Stimulated activated CD8-positive, alpha-beta memory T cell treated with anti-CD3 and anti-CD28 coated beads, Interleukin-12 subunit alpha, Interleukin-12 subunit beta, amount 100 ng/mL, for 24 hours (primary cell): ENCODE results near the gene WDR1.

Experiments used
- DNase-seq: peaks from one replicate; pipeline ENCODE4 v3.0.0-alpha.2; 2020; ENCODE audit errors: extremely low read depth

The WDR1 gene

DNA sequence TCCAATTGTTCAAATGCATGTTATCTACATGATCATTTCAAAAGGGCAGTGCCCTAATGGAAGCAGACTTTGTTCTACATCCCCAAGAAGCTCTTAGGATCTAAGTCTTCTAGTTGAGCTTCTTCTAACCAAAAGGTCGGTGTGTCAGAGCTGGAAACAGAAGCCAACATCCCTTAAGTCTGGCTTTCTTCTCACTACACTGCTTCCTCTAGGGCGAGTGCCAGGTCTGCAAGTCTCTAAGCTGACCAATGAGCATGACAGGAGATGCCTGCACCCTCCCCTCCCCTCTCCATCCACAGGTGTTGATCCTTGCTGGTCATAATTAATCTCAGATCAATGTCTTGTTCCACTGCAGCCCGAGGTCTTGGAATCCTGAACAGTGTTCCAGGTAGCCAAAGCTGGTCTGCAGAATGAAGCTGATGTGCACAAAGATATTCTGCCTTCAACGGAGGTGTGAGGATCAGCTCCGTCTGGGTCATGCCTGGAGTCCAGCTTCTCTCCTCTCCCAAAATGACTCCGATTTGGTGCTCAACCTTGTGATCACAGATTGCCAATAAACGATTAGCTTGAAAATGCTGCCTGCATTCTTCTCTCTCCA is 44.1 kb downstream of the WDR1 start:
- no peak for DNase-seq

DNA sequence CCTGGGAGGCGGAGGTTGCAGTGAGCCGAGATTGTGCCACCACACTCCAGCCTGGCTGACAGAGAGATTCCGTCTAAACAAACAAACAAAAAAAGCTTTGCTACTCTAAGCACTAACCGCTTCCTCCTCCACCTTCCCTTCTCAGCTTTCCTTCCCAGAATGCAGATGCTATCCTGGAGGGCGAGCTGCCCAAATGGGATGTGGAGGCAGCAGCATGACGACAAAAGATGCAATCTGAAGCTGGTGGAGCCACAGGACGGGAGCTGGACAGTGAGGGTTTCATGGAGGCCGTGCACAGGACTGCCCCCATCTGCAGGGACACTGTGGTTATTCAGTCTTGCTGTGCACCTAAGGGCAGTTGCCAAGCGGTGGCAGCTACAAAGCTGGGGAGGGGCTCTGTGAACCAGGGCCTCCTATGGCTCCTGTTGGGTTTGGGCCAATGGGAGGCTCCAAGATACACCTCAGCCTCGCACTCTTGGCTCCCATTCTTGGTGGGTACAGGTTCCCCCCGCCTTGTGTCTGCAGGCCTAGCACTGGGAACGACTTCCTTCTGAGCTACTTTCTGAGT is 47.4 kb downstream of the WDR1 start:
- no peak for DNase-seq

- DNase-seq = no peak
Observed at GRCh38 chr4:10066670-10067651, 49.6 kb downstream of the WDR1 start.

GRCh38 chr4:10066206-10066605 is 50.4 kb downstream of the WDR1 start:
- no peak for DNase-seq

GRCh38 chr4:10063544-10064300 is 52.9 kb downstream of the WDR1 start:
- DNase-seq = no peak

- DNase-seq = no peak
Observed at GRCh38 chr4:10061650-10062415, 54.8 kb downstream of the WDR1 start.

DNA sequence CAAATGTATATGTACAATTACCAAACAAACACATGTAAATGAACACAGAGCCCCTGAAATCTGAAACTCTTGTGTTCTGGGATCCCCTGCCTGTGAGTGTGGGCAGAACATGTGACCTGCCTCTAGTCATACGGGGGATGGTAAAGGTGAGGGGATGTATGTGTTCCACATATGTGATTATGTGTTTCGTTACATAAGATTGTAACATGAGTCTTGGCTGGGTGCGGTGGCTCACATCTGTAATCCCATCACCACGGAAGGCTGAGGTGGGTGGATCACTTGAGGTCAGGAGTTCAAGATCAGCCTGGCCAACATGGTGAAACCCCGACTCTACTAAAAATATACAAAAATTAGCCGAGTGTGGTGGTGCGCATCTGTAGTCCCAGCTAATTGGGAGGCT is 58.2 kb downstream of the WDR1 start:
- DNase-seq = no peak

DNA sequence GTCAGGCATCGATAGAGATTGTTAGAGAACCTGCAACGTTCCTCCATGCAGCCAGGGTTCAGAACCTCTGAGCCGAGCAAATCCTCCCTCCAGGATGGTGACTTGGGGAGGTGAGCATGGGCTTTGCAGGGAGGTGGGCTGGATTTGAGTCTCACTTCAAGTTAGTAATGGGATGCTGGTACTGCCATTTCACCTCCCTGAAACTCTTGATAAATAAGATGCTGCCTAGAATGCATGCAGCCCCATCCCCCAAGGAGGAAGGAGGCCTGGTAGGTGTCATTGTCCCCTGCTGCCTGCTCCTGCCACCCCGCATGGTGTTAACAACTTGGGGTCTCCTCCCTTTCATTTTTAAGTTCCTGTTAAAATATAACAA is 59.6 kb downstream of the WDR1 start:
- no peak for DNase-seq

DNA sequence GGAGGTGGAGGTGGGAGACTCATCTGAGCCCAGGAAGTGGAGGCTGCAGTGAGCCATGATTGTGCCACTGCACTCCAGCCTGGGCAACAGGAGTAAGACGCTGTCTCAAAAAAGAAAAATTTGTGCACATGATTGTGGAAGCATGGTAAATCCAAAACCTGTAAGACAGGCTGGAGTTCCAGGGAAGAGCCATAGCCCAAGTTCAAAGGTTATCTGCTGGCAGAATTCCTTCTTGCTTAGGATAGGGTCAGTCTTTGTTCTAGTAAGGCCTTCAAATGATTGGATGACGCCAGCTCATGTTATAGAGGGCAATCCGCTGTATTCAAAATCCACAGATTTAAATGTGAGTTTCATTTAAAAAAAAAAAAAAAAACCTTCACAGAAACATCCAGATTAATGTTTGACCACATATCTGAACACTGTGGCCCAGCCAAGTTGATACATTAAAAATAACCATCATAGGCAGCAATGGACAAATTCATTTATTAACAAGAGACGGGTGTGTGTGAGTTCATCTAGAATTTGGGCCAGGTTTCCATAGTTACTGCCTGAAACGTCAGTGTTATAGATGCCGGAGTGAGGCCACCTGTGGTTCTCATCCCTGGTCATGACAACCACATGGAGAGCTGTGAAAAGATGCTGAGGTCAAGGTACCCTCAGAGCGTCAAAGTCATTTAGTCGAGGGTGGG is 60.1 kb downstream of the WDR1 start:
- no peak for DNase-seq

DNA sequence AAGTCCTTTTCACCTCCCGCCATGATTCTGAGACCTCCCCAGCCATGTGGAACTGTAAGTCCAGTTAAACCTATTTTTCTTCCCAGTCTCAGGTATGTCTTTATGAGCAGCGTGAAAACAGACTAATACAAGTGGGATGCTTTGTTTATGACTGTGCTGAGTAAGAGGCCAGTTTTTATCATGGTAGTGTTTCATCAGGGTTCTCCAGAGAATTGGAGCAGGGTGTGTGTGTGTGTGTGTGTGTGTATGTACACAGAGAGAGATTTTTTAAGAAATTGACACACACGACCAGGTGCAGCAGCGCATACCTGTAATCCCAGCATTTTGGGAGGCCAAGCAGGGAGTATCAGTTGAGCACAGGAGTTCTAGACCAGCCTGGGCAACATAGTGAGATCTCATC is 60.7 kb downstream of the WDR1 start:
- DNase-seq = no peak

- DNase-seq = no peak
Observed at GRCh38 chr4:10054571-10055041, 62.0 kb downstream of the WDR1 start.

- DNase-seq = no peak
Observed at GRCh38 chr4:10053635-10054453, 62.8 kb downstream of the WDR1 start.

DNA sequence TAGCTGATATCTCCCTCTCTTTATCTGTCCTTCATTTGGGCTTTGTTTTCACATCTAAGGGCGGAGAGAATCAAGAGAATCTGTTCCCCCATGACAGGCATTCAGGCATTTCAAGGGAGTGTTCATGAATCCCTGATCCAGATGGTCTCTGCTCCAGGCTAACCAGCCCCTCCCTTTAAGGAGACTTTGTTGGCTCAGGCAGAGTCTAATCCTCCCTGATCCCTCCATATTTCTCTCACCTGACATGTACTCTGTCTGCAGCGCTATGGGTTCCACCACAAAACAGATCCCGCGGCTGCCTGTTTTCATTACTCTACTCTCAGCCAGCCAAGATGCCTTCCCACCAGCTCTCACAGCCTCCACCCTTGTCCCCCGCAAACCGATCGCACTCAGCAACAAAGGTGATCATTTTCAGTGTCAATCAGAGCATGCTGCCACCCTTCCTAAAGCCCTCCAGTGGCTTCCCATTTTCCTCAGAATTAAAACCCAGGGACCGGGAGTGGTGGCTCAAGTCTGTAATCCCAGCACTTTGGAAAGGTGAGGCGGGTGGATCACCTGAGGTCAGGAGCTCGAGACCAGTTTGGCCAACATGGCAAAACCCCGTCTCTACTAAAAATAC is 65.0 kb downstream of the WDR1 start:
- DNase-seq = no peak

- no peak for DNase-seq
Observed at GRCh38 chr4:10050721-10051120, 65.9 kb downstream of the WDR1 start.

GRCh38 chr4:10050261-10050661 is 66.3 kb downstream of the WDR1 start:
- no peak for DNase-seq

DNA sequence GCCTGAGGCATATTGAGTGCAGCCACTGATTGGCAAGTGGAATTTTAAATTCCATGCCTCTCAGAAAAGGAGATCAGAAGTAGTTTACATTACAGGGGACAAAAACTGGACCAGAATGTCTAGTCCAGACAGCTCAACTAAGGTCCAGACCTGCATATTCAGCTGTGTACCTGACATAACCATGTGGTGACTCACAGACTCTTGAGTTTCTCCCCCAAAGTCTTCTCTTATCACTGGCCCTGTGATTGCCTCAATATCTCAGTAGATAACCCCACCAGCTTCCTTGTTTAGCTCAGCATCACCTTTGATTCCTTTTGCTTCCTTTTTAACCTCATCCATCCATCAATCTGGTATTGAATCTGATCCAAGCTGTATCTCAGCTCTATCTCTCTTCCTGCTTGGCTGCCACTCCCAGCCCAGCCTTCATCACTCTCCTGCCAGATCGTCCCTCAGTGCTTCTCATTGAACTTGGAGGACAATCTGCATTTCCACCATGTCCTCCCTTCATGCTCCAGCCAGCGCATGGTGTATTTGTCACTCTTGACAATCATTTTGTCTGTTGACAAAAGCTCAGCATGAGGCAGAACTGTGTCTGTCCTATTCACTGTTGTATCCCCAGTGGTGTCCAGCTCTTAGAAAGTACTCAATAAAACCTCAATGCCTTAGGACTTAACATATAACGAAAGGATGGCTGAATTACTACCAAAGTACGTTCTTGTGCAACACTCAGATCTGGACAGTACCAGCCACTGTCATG is 67.5 kb downstream of the WDR1 start:
- DNase-seq = no peak

GRCh38 chr4:10047967-10048366 is 68.6 kb downstream of the WDR1 start:
- no peak for DNase-seq

DNA sequence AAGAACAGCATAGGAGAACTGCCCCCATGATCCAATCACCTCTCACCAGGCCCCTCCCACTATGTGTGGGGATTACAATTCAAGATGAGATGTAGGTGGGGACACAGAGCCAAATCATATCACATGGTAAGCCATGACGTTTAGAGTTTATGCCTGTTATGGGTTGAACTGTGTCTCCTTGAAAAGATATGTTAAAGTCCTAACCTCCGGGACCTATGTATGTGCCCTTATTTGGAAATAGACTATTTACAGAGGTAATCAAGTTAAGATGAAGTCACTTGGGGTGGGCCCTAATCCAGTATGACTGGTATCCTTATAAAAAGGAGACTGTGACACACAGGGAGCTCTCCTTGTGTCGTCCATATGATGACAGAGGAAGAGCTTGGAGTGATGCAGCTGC is 70.1 kb downstream of the WDR1 start:
- no peak for DNase-seq

DNA sequence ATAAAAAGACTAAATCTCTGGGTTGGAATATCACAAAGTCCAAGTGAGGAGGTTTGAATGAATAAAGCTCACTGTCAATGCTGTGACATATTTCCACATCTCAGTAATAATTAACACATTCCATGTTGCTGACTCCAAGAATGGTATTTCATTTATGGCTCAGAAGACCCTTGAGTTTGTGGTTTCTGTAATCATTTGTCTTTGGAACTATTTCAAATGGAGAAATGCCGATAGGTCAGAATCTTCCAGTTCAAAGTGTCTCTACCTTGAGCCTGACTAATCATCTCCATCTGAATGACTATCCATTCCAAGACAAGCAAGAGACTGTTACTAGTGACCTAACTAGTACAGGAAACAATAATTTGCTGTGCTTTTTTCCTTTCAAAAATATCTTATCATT is 71.1 kb downstream of the WDR1 start:
- DNase-seq = no peak
